ENCODE results near the gene CRYBG1.
A peak's percentile ranks its signal among the peaks of the same experiment; 100 is the strongest.

Gene CRYBG1

GRCh38 chr6:106508834-106509233, 148.3 kb downstream of the CRYBG1 start:
- DNase-seq (ENCODE audit: low spot score): no peak
- in situ Hi-C loops (cut with MboI; ENCODE audit: low pct_unique_long_range_greater_than_20kb, low sequenced_read_pairs, unreplicated experiment): no loop called here
- TF ChIP-seq CTCF (IDR thresholded peaks at IDR 0.05; ENCODE audit: extremely low read depth, insufficient read depth, missing control alignments): no peak

- in situ Hi-C loops (cut with MboI; ENCODE audit: low pct_unique_long_range_greater_than_20kb, low sequenced_read_pairs, unreplicated experiment): no loop called here
- TF ChIP-seq CTCF (IDR thresholded peaks at IDR 0.05; ENCODE audit: extremely low read depth, insufficient read depth, missing control alignments): no peak
- peak; percentile 22 for DNase-seq (ENCODE audit: low spot score)
These were observed 149.0 kb downstream of the CRYBG1 start for GRCh38 chr6:106509420-106510089.

GRCh38 chr6:106510090-106510970, 149.8 kb downstream of the CRYBG1 start:
- DNase-seq (ENCODE audit: low spot score): peak; percentile 75
- in situ Hi-C loops (cut with MboI; ENCODE audit: low pct_unique_long_range_greater_than_20kb, low sequenced_read_pairs, unreplicated experiment): no loop called here
- no peak for TF ChIP-seq CTCF (IDR thresholded peaks at IDR 0.05; ENCODE audit: extremely low read depth, insufficient read depth, missing control alignments)

- TF ChIP-seq CTCF (IDR thresholded peaks at IDR 0.05; ENCODE audit: extremely low read depth, insufficient read depth, missing control alignments): no peak
- peak; percentile 55 for DNase-seq (ENCODE audit: low spot score)
- in situ Hi-C loops (cut with MboI; ENCODE audit: low pct_unique_long_range_greater_than_20kb, low sequenced_read_pairs, unreplicated experiment): no loop called here
These were observed 151.0 kb downstream of the CRYBG1 start for GRCh38 chr6:106511288-106512047.

GRCh38 chr6:106512048-106512967, 151.8 kb downstream of the CRYBG1 start:
- peak; percentile 82 for DNase-seq (ENCODE audit: low spot score)
- peak; percentile 67 for TF ChIP-seq CTCF (IDR thresholded peaks at IDR 0.05; ENCODE audit: extremely low read depth, insufficient read depth, missing control alignments)
- in situ Hi-C loops (cut with MboI; ENCODE audit: low pct_unique_long_range_greater_than_20kb, low sequenced_read_pairs, unreplicated experiment): no loop called here

Data from GM13977 (cell line).